ENCODE results near the gene QPCTL.
"Not testable (repeated sequence)": the region's sequence is repeated elsewhere in the genome, so short reads cannot be mapped to it uniquely, and the experiment has no call there.

Gene QPCTL

GRCh38 chr19:45728683-45729082 is 36.2 kb downstream of the QPCTL start:
- H3K27ac Mint-ChIP-seq; H3K27me3 Mint-ChIP-seq; H3K36me3 Mint-ChIP-seq (ENCODE audit: low read depth); H3K9me3 Mint-ChIP-seq: not testable (repeated sequence)
- peaks cover 20% of the 10 kb centered on the region for H3K4me1 Mint-ChIP-seq (ENCODE audit: low read depth)
- H3K4me3 Mint-ChIP-seq = peak overlapping the region; percentile 5

GRCh38 chr19:45729800-45730290 is 37.4 kb downstream of the QPCTL start:
- no peaks in the 10 kb centered on the region for H3K36me3 Mint-ChIP-seq (ENCODE audit: low read depth)
- peaks cover 20% of the 10 kb centered on the region for H3K4me1 Mint-ChIP-seq (ENCODE audit: low read depth)
- H3K27me3 Mint-ChIP-seq = no peaks in the 10 kb centered on the region
- H3K27ac Mint-ChIP-seq = peak overlapping the region; percentile 92
- no peaks in the 10 kb centered on the region for H3K9me3 Mint-ChIP-seq
- H3K4me3 Mint-ChIP-seq = peak overlapping the region; percentile 96

DNA sequence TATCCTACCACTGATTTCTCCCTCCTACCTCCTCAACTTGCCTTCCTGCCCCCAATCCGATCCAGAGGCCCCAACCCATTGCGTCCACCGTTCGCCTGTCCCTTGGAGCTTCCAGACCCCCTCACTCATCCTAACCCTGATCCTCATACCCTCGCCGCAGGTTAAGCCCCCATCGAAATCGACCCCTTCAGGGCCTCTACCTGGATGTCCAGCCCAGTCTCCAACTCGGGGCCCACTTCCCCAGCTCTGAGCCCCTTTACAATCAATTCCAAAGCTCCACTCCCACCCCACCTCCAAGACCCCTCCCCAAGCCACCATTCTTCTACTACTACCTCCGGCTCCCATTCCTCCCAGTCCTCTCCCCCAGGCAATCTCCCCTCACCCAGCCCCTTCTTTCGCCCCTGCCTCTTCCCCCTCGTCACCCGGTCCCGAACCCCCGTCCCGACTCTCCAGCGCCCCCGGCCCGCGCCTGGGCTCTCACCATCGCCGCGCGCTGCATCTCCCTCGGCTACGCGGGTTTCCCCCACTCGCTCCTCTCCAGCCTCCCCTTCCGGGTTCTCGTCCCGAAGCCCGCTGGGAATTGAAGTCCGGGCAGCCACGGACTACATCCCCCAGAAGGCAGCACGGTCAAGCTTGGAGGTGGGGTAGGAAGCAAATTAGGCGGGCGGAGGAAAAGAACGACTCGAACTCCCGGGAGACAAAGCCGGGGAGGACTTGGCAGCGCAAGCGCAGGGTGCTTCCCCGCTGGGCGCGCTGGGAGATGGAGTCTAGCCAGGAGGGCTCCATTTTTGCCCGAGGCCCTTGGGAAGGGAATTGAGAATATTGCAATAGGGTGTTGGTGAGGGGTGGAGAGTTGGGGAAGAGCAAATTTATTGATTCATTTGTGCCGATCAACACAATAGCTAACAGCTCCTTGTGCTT is 38.2 kb downstream of the QPCTL start, which contains the start of gene FBXO46:
Gene FBXO46, minus strand, starts transcription at position 529 of the 921 bp plus-strand sequence. CDS start 17,401 bp downstream, outside the sequence.
- H3K4me1 Mint-ChIP-seq (ENCODE audit: low read depth) = peaks cover 20% of the 10 kb centered on the region
- peak within 1 kb of the TSS; percentile 96 for H3K4me3 Mint-ChIP-seq
- no peaks in the 10 kb centered on the region for H3K9me3 Mint-ChIP-seq
- H3K36me3 Mint-ChIP-seq (ENCODE audit: low read depth) = no peaks in the 10 kb centered on the region
- H3K27me3 Mint-ChIP-seq = no peaks in the 10 kb centered on the region
- H3K27ac Mint-ChIP-seq = peak within 1 kb of the TSS; percentile 92

GRCh38 chr19:45733160-45733810 is 40.8 kb downstream of the QPCTL start, which contains the start of gene MEIOSIN:
MEIOSIN (plus strand) TSS chr19:45733439; CDS start chr19:45735377, 1,938 bp downstream.
- no peaks in the 10 kb centered on the region for H3K27me3 Mint-ChIP-seq
- peaks cover 16% of the 10 kb centered on the region for H3K4me1 Mint-ChIP-seq (ENCODE audit: low read depth)
- H3K9me3 Mint-ChIP-seq = no peaks in the 10 kb centered on the region
- no peak within 1 kb of the TSS for H3K4me3 Mint-ChIP-seq
- no peaks in the 10 kb centered on the region for H3K36me3 Mint-ChIP-seq (ENCODE audit: low read depth)
- H3K27ac Mint-ChIP-seq = no peak within 1 kb of the TSS

DNA sequence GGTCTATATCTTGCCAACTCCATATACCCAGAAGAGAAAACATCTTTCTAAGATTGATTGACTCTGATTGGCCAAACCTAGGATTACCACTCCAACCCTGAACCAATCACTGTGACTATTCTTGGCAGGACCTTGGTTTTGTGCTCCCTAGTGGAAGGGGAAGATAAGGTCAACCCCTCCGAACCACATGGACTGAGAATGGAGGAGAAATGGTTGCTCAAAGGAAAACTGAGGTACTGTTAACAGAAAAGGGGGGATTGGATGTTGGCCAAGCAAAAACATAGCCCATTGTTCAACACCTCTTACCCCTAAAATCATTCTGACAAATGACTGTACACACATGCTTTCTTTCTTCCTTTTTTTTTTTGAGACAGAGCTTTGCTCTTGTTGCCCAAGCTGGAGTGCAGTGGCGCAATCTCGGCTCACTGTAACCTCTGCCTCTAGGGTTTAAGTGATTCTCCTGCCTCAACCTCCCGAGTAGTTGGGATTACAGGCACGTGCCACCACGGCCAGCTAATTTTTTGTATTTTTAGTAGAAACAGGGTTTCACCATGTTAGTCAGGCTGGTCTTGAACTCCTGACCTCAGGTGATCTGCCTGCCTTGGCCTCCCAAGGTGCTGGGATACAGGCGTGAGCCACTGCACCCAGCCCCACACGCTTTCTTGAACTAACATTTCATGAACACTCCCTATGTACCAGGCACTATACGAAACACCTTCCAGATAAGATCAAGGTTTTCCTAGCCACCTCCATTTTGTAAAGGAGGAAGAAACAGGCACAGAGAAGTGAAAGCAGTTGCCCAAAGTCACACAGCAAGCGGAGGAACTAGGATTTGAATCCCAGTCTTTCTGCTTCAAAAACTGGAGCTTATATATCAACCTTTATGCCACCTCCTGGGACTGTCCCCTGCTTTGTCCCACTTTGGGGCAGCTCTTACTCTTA is 47.3 kb downstream of the QPCTL start:
- Mint-ChIP-seq H3K27me3 (peaks cover 6% of the 10 kb centered on the region), H3K4me3 (no peak overlapping the region), H3K9me3 (no peaks in the 10 kb centered on the region), H3K27ac (no peak overlapping the region), H3K36me3 (ENCODE audit: low read depth) (no peaks in the 10 kb centered on the region), H3K4me1 (ENCODE audit: low read depth) (no peaks in the 10 kb centered on the region)

DNA sequence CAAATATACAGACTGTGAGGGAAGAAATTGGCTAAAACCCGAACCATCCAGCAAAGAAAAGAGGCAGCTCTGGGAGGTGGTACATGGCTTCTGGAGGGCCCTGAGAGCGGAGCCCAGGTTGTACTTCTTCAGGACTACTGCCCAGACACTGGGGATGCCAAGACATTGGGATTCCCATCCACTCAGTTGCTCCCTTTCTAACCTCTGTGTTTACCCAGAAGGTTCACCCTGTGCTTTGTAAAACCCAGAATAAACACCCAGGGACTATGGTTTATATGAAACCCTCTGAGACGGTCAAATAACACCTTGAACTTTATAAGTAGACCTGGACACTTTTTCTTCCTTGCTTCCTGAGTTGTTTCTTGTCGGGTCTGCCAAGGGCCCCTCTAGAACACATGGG is 50.5 kb downstream of the QPCTL start:
- Mint-ChIP-seq H3K27me3 (peaks cover 16% of the 10 kb centered on the region), H3K9me3 (no peaks in the 10 kb centered on the region), H3K36me3 (ENCODE audit: low read depth) (no peaks in the 10 kb centered on the region), H3K27ac (no peak overlapping the region), H3K4me1 (ENCODE audit: low read depth) (no peaks in the 10 kb centered on the region), H3K4me3 (no peak overlapping the region)

- no peaks in the 10 kb centered on the region for H3K4me1 Mint-ChIP-seq (ENCODE audit: low read depth)
- no peaks in the 10 kb centered on the region for H3K9me3 Mint-ChIP-seq
- H3K36me3 Mint-ChIP-seq (ENCODE audit: low read depth) = no peaks in the 10 kb centered on the region
- peaks cover 13% of the 10 kb centered on the region for H3K27me3 Mint-ChIP-seq
- H3K4me3 Mint-ChIP-seq = no peak overlapping the region
- no peak overlapping the region for H3K27ac Mint-ChIP-seq
These were observed 53.1 kb downstream of the QPCTL start for GRCh38 chr19:45745606-45746005.

DNA sequence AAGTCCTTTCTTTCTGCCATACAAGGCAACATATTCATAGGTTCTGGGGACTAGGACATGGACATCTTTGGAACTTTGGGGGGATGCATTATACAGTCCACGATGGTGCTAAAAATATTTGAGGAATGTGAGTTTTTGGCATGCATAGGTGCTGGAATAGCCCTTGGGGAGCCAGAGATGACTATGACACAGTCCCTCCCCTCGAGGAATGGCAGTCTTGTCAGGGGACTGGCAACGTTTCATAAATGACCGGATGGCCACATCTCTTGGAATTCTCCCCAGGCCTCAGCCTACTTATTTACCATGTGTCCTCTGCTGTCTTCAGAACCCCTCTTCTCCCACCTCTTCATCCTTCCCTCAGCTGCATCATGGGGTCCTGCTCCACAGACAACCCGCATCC is 54.4 kb downstream of the QPCTL start:
- peaks cover 13% of the 10 kb centered on the region for H3K27me3 Mint-ChIP-seq
- H3K9me3 Mint-ChIP-seq = no peaks in the 10 kb centered on the region
- no peaks in the 10 kb centered on the region for H3K36me3 Mint-ChIP-seq (ENCODE audit: low read depth)
- H3K4me3 Mint-ChIP-seq = no peak overlapping the region
- no peak overlapping the region for H3K27ac Mint-ChIP-seq
- H3K4me1 Mint-ChIP-seq (ENCODE audit: low read depth) = no peaks in the 10 kb centered on the region

GRCh38 chr19:45747513-45747912 is 55.0 kb downstream of the QPCTL start:
- H3K9me3 Mint-ChIP-seq = no peaks in the 10 kb centered on the region
- H3K27ac Mint-ChIP-seq = no peak overlapping the region
- H3K27me3 Mint-ChIP-seq = peaks cover 13% of the 10 kb centered on the region
- H3K4me3 Mint-ChIP-seq = no peak overlapping the region
- no peaks in the 10 kb centered on the region for H3K36me3 Mint-ChIP-seq (ENCODE audit: low read depth)
- H3K4me1 Mint-ChIP-seq (ENCODE audit: low read depth) = no peaks in the 10 kb centered on the region

DNA sequence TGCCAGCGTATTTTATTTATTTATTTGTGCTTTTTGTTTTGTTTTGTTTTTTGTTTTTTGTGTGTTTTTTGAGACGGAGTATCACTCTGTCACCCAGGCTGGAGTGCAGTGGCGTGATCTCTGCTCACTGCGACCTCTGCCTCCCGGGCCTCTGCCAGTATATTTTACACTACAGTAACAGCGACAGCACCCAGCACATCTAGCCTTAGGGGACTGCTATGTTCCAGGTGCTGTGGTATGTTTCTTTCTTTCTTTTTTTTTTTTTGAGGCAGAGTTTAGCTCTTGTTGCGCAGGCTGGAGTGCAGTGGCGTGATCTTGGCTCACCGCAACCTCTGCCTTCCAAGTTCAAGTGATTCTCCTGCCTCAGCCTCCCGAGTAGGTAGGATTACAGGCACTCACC is 59.0 kb downstream of the QPCTL start:
- H3K4me3 Mint-ChIP-seq; H3K27ac Mint-ChIP-seq; H3K36me3 Mint-ChIP-seq (ENCODE audit: low read depth); H3K4me1 Mint-ChIP-seq (ENCODE audit: low read depth); H3K9me3 Mint-ChIP-seq; H3K27me3 Mint-ChIP-seq: not testable (repeated sequence)

DNA sequence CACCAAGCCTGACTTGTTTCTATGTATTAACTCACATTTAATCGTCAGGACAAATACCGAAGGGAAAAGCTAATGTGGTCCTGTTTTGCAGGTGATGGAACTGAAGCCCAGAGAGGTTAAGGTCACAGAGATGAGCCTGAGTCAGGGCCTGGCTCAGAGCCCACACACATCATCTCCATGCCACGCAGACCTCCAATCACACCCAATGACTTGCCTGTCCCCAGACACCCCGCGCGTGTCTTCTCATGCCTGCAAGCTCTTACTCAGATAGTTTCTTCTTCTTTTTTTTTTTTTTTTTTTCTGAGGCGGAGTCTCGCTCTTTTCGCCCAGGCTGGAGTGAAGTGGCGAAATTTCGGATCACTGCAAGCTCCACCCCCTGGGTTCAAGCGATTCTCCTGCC is 60.2 kb downstream of the QPCTL start:
- Mint-ChIP-seq H3K9me3 (no peaks in the 10 kb centered on the region), H3K27ac (no peak overlapping the region), H3K4me1 (ENCODE audit: low read depth) (no peaks in the 10 kb centered on the region), H3K4me3 (no peak overlapping the region), H3K36me3 (ENCODE audit: low read depth) (no peaks in the 10 kb centered on the region), H3K27me3 (peaks cover under 1% of the 10 kb centered on the region)

- Mint-ChIP-seq H3K27me3 (no peaks in the 10 kb centered on the region), H3K9me3 (no peaks in the 10 kb centered on the region), H3K4me1 (ENCODE audit: low read depth) (no peaks in the 10 kb centered on the region), H3K36me3 (ENCODE audit: low read depth) (no peaks in the 10 kb centered on the region), H3K27ac (no peak overlapping the region), H3K4me3 (no peak overlapping the region)
These were observed 61.1 kb downstream of the QPCTL start for GRCh38 chr19:45753548-45753947.
